ENCODE measurements around the gene DERL3. TPM values are rescaled to one million over a fixed set of nuclear protein-coding genes. Genes with fewer than 3 reads are reported as not detected.

The DERL3 gene
- total RNA-seq, 1 donor from 2014 or later: 2.0 TPM

DNA sequence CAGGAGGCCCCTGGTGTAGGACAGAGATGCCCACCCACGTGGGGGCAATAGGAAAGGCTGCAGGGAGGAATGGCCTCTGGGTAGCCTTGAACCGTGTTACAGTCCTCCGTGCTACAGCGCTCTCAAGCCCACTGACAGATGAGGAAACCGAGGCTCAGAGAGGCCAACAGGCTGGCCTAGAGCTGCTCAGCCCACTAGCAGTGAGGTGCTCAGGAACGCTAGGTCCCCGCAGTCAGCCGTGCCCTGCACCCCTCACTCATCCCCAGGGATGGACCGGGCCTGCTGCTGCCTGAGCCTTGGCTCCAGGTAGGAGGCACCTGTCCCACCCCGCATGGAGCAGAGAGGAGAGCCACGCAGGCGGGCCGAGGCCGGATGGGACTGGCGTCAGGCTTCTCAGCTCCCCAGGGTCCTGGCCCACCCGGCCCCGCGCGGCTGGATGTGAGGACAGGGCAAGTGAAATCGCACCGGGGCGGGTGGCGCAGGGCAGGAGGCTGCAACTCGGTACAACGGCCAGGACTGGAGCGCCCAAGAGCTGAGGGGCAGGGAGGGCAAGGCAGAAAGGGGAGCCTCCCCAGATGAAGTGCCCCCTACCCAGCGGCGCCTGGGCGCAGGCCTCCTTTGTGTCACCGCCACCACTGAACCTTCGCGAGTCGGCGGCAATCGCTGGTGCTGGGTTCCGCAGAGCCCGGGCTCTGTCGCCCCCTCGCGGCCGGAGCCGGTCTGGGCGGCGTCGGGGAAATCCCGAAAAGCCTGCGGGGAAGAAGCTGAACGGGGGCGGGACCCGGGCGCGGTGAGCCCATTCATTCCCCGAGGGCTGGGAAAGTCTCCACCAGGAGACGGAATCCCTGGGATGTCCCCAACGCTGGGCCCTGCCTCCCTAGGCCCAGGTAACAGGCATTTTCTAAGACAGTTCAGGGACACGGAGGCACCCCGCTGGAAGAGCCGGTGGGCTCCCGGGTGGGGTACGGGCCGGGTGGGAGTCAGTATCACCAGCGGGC, 10.5 kb upstream of the DERL3 start:
- TF ChIP-seq, protein P1, sequence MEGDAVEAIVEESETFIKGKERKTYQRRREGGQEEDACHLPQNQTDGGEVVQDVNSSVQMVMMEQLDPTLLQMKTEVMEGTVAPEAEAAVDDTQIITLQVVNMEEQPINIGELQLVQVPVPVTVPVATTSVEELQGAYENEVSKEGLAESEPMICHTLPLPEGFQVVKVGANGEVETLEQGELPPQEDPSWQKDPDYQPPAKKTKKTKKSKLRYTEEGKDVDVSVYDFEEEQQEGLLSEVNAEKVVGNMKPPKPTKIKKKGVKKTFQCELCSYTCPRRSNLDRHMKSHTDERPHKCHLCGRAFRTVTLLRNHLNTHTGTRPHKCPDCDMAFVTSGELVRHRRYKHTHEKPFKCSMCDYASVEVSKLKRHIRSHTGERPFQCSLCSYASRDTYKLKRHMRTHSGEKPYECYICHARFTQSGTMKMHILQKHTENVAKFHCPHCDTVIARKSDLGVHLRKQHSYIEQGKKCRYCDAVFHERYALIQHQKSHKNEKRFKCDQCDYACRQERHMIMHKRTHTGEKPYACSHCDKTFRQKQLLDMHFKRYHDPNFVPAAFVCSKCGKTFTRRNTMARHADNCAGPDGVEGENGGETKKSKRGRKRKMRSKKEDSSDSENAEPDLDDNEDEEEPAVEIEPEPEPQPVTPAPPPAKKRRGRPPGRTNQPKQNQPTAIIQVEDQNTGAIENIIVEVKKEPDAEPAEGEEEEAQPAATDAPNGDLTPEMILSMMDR (IDR thresholded peaks at IDR 0.05): peak; percentile 99
- Mint-ChIP-seq H3K27me3 (ENCODE audit: low read depth) (no peaks in the 10 kb centered on the region), H3K36me3 (ENCODE audit: low read depth) (no peaks in the 10 kb centered on the region), H3K4me3 (ENCODE audit: unreplicated experiment) (peak overlapping the region; percentile 9), H3K27ac (ENCODE audit: unreplicated experiment) (no peak overlapping the region), H3K4me1 (ENCODE audit: low read depth) (peaks cover 36% of the 10 kb centered on the region), H3K9me3 (ENCODE audit: low read depth) (no peaks in the 10 kb centered on the region)
- no peak for DNase-seq (ENCODE audit: low spot score)

DNA sequence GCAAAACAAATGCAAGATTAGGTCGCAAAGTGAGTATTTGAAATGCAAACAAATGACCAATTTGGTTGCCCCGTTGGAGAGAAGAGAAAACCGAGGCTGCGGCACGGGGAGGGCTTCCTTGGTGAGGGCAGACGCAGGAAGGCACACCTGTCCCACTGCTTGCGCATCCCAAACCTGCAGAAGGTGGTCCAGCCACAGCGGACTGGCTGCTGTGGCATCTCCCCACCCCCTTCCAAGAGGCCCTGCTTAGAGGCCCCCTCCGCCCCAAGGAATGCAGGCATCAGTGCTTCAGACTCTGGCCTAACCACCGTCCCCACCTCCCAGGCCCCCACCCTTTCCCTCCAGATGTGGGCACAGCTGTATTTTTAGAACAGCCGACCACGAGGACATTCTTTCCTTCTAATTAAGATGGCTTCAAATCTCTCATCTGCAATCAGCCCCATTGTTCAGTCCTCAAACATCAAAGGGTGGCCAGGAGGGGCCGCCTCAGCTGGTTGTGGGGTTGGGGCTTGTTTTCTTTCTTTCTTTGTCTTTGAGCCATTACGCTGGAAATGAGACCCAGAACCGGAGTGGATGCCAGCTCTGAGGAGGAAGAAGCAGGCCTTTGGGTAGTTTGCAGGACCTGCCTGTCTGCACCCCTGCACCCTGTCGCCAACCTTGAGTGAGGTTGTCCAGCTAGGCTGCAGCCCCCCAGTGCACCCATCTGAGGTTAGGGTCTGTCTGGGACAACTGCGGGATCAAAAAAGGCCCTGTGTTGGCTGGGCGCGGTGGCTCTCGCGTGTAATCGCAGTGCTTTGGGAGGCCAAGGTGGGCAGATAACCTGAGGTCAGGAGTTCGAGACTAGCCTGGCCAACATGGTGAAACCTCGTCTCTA, 9.4 kb upstream of the DERL3 start:
- DNase-seq (ENCODE audit: low spot score): no peak
- H3K4me1 Mint-ChIP-seq (ENCODE audit: low read depth): peaks cover 40% of the 10 kb centered on the region
- no peaks in the 10 kb centered on the region for H3K9me3 Mint-ChIP-seq (ENCODE audit: low read depth)
- H3K27me3 Mint-ChIP-seq (ENCODE audit: low read depth): no peaks in the 10 kb centered on the region
- TF ChIP-seq, protein P1 (IDR thresholded peaks at IDR 0.05): no peak
- H3K4me3 Mint-ChIP-seq (ENCODE audit: unreplicated experiment): no peak overlapping the region
- no peak overlapping the region for H3K27ac Mint-ChIP-seq (ENCODE audit: unreplicated experiment)
- no peaks in the 10 kb centered on the region for H3K36me3 Mint-ChIP-seq (ENCODE audit: low read depth)

DNA sequence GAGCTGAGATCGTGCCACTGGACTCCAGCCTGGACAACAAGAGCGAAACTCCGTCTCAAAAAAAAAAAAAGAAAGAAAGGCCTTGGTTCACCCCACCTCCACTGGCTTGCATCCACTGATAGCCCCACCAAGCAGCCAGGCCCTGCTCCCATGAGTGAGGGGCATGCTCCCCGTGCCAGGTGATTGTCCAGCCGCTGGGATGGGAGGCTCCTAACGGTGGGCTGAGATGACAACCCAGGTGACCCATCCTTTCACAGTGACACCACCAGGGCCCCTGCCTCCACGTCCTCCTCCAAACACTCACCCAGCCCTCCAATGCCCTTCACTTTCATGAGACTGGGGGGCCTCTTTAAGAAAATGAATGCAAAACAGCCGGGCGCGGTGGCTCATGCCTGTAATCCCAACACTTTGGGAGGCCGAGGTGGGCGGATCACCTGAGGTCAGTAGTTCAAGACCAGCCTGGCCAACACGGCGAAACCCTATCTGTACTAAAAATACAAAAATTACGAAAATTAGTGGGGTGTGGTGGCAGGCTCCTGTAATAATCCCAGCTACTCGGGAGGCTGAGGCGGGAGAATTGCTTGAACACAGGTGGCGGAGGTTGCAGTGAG, 8.6 kb upstream of the DERL3 start:
- Mint-ChIP-seq H3K9me3 (ENCODE audit: low read depth) (no peaks in the 10 kb centered on the region), H3K4me1 (ENCODE audit: low read depth) (peaks cover 40% of the 10 kb centered on the region), H3K4me3 (ENCODE audit: unreplicated experiment) (no peak overlapping the region), H3K27ac (ENCODE audit: unreplicated experiment) (no peak overlapping the region), H3K27me3 (ENCODE audit: low read depth) (no peaks in the 10 kb centered on the region), H3K36me3 (ENCODE audit: low read depth) (no peaks in the 10 kb centered on the region)
- DNase-seq (ENCODE audit: low spot score): no peak
- TF ChIP-seq, protein P1 (IDR thresholded peaks at IDR 0.05): no peak

DNA sequence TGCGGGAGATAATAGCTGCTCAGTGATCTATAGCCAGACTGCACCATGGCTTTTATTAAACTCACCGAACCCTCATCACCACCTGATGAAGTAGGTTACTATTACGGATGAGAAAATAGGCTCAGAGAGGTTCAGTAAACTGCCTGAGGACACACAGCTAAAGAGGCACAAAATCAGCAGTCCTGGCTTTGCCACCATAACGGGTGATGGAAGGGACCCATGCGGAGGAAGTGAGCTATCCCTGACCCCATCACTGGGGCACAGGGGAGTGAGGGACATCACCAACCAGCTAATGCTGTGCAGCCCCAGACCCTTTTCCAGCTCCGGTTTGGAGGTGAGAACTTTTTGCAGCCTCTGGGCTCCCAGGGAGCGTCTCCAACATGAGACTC, 7.3 kb upstream of the DERL3 start:
- Mint-ChIP-seq H3K27me3 (ENCODE audit: low read depth) (no peaks in the 10 kb centered on the region), H3K4me1 (ENCODE audit: low read depth) (peaks cover 47% of the 10 kb centered on the region), H3K4me3 (ENCODE audit: unreplicated experiment) (no peak overlapping the region), H3K36me3 (ENCODE audit: low read depth) (no peaks in the 10 kb centered on the region), H3K9me3 (ENCODE audit: low read depth) (no peaks in the 10 kb centered on the region), H3K27ac (ENCODE audit: unreplicated experiment) (peak overlapping the region; percentile 81)
- no peak for DNase-seq (ENCODE audit: low spot score)
- TF ChIP-seq, protein P1 (IDR thresholded peaks at IDR 0.05): no peak

All from chondrocyte (in vitro differentiated cells).